Naive B cell (primary cell): ENCODE data around the gene LMTK2. TPM values are rescaled to one million over a fixed set of nuclear protein-coding genes. Genes with fewer than 3 reads are reported as not detected.
A peak's percentile ranks its signal among the peaks of the same experiment; 100 is the strongest.

ENCODE experiments used
- ATAC-seq, 2 donors: fragments of 150-1000 bp; cut with Tn5 transposase; 2 replicates each; pipeline ENCODE4 v1.10.0; 2021; ENCODE audit warnings: low read depth in 2 of 2, mild to moderate bottlenecking in 2 of 2, moderate library complexity in 2 of 2
- DNase-seq: peaks from one replicate; pipeline ENCODE4 v3.0.0; 2022
- H3K27ac Mint-ChIP-seq, 6 donors: one replicate each; pipeline ENCODE4 v1.8.0; 2020 to 2022; ENCODE audit warnings: mild to moderate bottlenecking in 6 of 6, mixed read lengths in 6 of 6, moderate library complexity in 5 of 6, inconsistent platforms in 2 of 6
- H3K27me3 Mint-ChIP-seq, 3 donors: one replicate each; pipeline ENCODE4 v1.8.0; 2021 to 2022; ENCODE audit warnings: mixed read lengths in 3 of 3, mild to moderate bottlenecking in 1 of 3
- H3K36me3 Mint-ChIP-seq, 2 donors: one replicate each; pipeline ENCODE4 v1.8.0; 2020 to 2022; ENCODE audit warnings: mixed read lengths in 2 of 2, inconsistent platforms in 1 of 2, mild to moderate bottlenecking in 1 of 2
- H3K4me1 Mint-ChIP-seq, 3 donors: one replicate each; pipeline ENCODE4 v1.8.0; 2020 to 2022; ENCODE audit warnings: mixed read lengths in 3 of 3, inconsistent platforms in 1 of 3, mild to moderate bottlenecking in 1 of 3, moderate library complexity in 1 of 3
- H3K4me3 Mint-ChIP-seq, 8 donors: one replicate each; pipeline ENCODE4 v1.8.0; 2020 to 2022; ENCODE audit warnings: mild to moderate bottlenecking in 8 of 8, mixed read lengths in 8 of 8, moderate library complexity in 8 of 8, inconsistent platforms in 2 of 8
- H3K9me3 Mint-ChIP-seq, 7 donors: one replicate each; pipeline ENCODE4 v1.8.0; 2020 to 2022; ENCODE audit warnings: mixed read lengths in 7 of 7, mild to moderate bottlenecking in 5 of 7, inconsistent platforms in 2 of 7, moderate library complexity in 1 of 7
- polyA plus RNA-seq, 6 donors: library from polyadenylated mRNA; unstranded; fragments of 300-500 nt; fragmentation: Illumina TruSeq; gene quantifications; one replicate each; pipeline ENCODE4 v1.2.3, GENCODE V29; 2021; ENCODE audit warnings: low read depth in 6 of 6

The LMTK2 gene
- 1 to 10 TPM; 1.4 to 3.5 (median 2.0) TPM for polyA plus RNA-seq

DNA sequence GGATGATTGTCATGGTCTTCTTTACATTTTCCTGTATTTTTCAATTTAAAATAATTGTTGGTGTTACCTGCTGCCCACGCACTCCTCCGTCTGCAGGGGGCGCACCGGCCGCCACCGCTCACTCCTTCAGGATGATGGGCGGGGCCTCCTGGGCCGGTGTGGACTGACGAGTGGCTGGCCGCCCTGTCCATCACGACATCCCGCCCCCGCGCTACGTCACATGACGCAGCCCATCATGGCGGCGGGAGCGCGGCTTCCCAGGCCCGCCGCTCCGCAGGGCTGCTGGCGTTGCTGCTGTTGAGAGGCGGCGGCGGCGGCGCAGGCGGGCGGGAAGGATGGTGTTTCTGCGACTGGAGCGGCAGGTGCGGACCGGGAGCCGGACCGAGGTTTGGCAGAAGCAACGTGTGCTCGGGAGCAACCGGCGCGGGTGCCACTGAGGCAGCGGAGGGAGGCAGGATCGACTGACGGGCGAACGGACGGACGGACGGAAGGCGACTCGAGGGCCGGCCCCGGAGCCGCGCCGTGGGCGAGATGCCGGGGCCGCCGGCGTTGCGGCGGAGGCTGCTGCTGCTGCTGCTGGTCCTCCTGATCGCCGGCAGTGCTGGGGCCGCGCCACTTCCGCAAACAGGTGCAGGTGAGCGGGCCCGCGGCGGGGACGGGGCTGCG lies at the start of gene LMTK2:
Gene LMTK2, plus strand, starts transcription at position 216 of the 666 bp plus-strand sequence. Its CDS starts 316 bp downstream, at position 532.
- DNase-seq (peak; percentile 97), ATAC-seq (peak; percentile 99)
- peaks cover 17 to 24% (median 23%) of the 10 kb centered on the region in 3 donors for H3K4me1 Mint-ChIP-seq
- H3K27ac Mint-ChIP-seq: peak within 1 kb of the TSS; percentile 24 to 97 (median 92)
- H3K36me3 Mint-ChIP-seq: no peaks in the 10 kb centered on the region
- peaks cover 2 to 7% (median 3%) of the 10 kb centered on the region in 7 donors for H3K9me3 Mint-ChIP-seq
- peak within 1 kb of the TSS; percentile 90 to 99 (median 97) for H3K4me3 Mint-ChIP-seq
- H3K27me3 Mint-ChIP-seq: peaks cover 8 to 44% (median 33%) of the 10 kb centered on the region in 3 donors

DNA sequence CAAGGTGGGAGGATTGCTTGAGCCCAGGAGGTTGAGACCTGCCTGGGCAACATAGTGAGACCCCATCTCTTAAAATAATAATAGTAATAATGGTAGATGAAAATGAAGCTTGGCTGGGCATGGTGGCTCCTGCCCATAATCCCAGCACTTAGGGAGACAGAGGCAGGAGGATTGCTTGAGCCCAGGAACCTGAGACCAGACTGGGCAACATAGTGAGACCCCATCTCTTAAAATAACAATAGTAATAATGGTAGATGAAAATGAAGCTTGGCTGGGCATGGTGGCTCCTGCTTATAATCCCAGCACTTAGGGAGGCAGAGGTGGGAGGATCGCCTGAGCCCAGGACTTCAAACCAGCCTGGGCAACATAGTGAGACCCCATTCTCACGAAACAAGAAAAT lies 49.5 kb upstream of the LMTK2 start:
- peaks cover 0 to 3% (median 1%) of the 10 kb centered on the region in 7 donors for H3K9me3 Mint-ChIP-seq
- ATAC-seq (no peak), DNase-seq (no peak)
- H3K4me3 Mint-ChIP-seq: no peak overlapping the region
- no peaks in the 10 kb centered on the region for H3K36me3 Mint-ChIP-seq
- peak overlapping the region in 1 of 6 donors; percentile 3 for H3K27ac Mint-ChIP-seq
- no peaks in the 10 kb centered on the region for H3K4me1 Mint-ChIP-seq
- H3K27me3 Mint-ChIP-seq: peaks cover 28 to 48% (median 45%) of the 10 kb centered on the region in 3 donors

DNA sequence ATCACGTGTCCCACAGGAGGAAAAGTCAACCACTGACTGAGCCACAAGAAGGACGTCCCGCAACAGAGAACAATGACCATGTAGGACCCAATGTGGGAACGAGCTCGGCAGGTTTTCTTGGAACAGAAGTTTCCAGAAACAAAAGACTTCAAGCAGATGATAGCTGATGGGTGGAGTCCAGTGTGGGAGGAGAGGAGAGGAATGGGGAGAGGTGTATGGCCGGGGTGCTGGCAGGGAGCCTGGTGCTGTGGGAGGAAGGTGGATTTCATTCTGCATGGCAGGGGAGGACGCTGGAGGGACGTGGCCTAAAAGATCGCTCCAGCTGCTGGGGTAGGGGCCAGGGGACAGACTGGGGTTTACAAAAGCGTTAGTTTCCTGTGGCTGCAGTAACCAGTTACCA lies 48.5 kb upstream of the LMTK2 start:
- Mint-ChIP-seq H3K27ac (no peak overlapping the region), H3K4me3 (no peak overlapping the region), H3K4me1 (no peaks in the 10 kb centered on the region), H3K27me3 (peaks cover 31 to 42% (median 41%) of the 10 kb centered on the region in 3 donors), H3K36me3 (no peaks in the 10 kb centered on the region), H3K9me3 (peaks cover 0 to 5% (median 2%) of the 10 kb centered on the region in 7 donors)
- ATAC-seq: no peak
- DNase-seq: no peak

DNA sequence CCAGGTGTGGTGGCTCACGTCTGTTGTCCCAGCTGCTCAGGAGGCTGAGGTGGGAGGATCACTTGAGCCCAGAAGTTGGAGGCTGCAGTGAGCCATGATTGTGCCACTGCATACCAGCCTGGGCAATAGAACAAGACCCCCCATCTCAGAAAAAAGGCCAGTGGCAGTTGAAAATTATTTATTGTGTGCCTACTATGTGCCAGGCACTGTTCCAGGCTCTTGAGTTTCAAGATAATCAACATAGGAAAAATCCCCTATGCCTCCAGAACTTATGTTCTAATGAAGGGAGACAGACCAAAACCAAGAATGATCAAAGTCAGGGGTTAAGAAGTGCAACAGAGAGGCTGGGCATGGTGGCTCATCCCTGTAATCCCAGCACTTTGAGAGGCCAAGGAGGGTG lies 42.4 kb upstream of the LMTK2 start:
- Mint-ChIP-seq H3K36me3 (no peaks in the 10 kb centered on the region), H3K4me3 (no peak overlapping the region), H3K27me3 (peaks cover 13 to 19% (median 17%) of the 10 kb centered on the region in 3 donors), H3K9me3 (peaks cover 0 to 14% (median 5%) of the 10 kb centered on the region in 7 donors), H3K27ac (no peak overlapping the region), H3K4me1 (no peaks in the 10 kb centered on the region)
- DNase-seq (no peak), ATAC-seq (no peak)

DNA sequence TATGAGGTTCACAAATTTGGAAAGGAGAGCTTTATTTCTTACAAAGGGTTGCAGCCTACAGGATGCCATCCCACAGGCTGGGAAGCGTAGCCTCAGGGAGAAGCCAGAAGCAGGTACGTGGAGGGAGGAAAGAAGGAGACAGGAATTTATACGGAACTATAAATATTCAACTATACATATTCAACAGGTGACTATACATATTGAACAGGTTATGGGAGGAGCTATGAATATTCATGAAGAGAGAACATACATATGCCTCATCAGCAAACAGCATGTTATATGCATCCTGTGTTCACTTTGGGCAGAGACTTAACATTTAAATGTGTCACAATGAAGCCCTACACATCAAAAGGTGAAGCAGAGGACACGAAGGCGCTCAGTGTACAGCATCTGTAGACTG lies 40.5 kb upstream of the LMTK2 start:
- ATAC-seq (no peak), DNase-seq (no peak)
- Mint-ChIP-seq H3K9me3 (peaks cover 0 to 14% (median 5%) of the 10 kb centered on the region in 7 donors), H3K4me1 (no peaks in the 10 kb centered on the region), H3K4me3 (no peak overlapping the region), H3K36me3 (no peaks in the 10 kb centered on the region), H3K27ac (no peak overlapping the region), H3K27me3 (peaks cover 16 to 17% (median 17%) of the 10 kb centered on the region in 3 donors)

DNA sequence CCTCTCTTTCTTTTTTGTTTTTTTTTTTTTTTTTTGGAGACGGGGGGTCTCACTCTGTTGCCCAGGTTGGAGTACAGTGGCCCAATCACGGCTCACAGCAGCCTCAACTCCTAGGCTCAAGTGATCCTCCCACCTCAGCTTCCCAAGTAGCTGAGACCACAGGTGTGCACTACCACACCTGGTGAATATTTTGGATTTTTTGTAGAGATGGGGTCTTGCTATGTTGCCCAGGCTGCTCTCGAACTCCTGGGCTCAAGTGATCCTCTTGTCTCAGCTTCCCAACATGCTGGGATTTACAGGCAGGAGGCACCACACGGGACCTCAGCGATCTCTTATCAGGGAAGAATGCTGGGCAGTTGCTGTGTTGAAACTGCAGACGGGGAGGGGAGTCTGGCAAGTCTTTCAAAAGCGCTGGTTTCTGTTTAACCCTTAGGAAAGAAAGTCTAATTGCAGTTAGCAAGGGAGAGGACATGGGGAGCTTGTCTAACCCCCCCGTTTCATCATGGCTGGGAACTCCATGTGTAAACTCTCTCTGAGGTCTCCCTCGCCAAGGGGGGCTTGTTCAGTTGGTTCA lies 39.6 kb upstream of the LMTK2 start:
- Mint-ChIP-seq H3K36me3 (no peaks in the 10 kb centered on the region), H3K4me1 (no peaks in the 10 kb centered on the region), H3K9me3 (peaks cover 0 to 14% (median 5%) of the 10 kb centered on the region in 7 donors), H3K27me3 (peaks cover 16 to 18% (median 17%) of the 10 kb centered on the region in 3 donors), H3K4me3 (no peak overlapping the region), H3K27ac (no peak overlapping the region)
- DNase-seq (no peak), ATAC-seq (no peak)

DNA sequence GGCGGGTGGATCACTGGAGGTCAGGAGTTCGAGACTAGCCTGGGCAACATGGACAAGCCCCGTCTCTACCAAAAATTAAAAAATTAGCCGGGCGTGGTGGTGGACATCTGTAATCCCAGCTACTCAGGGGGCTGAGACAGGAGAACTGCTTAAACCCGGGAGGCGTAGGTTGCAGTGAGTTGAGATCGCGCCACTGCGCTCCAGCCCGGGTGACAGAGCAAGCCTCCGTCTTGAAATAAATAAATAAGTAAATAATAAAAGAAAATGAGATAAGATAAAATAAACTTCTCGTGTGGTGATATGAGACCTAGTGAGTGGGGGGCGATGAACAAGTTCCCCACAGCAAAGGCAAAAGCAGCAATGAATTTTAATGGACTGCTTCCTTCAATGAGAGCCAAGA lies 33.6 kb upstream of the LMTK2 start:
- ATAC-seq (no peak), DNase-seq (no peak)
- Mint-ChIP-seq H3K4me1 (no peaks in the 10 kb centered on the region), H3K27me3 (peaks cover 10 to 18% (median 16%) of the 10 kb centered on the region in 3 donors), H3K36me3 (no peaks in the 10 kb centered on the region), H3K9me3 (peaks cover 0 to 22% (median 11%) of the 10 kb centered on the region in 7 donors), H3K4me3 (no peak overlapping the region), H3K27ac (no peak overlapping the region)

DNA sequence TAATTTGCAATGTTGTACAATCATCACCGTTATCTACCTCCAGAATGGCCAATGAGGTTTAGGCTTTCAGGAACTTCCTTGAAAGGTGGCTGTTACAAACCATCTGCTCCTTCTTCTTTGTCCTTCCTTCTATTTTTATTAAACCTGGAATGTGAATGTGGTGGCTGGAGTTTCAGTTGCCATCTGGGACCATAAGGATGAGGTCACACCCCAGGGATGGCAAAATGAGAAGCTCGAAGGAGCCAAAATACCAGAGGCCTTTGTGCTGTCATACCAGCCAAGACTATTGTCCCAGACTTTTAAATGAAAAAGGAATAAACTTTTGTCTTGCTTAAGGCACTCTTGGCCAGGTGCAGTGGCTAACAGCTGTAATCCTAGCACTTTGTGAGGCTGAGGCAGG lies 30.9 kb upstream of the LMTK2 start:
- H3K4me3 Mint-ChIP-seq: no peak overlapping the region
- H3K9me3 Mint-ChIP-seq: peaks cover 0 to 20% (median 11%) of the 10 kb centered on the region in 7 donors
- H3K27ac Mint-ChIP-seq: no peak overlapping the region
- ATAC-seq (no peak), DNase-seq (no peak)
- H3K36me3 Mint-ChIP-seq: no peaks in the 10 kb centered on the region
- no peaks in the 10 kb centered on the region for H3K4me1 Mint-ChIP-seq
- peaks cover 16 to 24% (median 23%) of the 10 kb centered on the region in 3 donors for H3K27me3 Mint-ChIP-seq

DNA sequence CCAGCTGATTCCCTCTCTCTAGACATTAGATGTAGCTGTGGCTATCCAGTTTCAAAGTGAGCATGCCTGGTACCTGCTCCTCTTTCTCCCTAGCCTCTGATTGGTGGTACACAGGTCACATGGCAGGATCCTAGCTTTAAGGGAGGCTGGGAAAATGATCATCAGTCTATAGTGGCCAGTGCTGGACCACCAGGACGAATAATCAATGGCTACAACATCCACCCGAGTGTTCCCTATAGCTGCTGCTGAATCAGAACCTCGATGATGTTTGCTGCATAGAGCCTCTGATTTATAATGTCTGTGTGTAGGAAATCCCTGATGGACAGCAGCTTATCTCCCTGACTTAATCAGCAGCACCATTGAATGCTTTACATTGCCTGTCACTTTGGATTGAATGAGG lies 28.9 kb upstream of the LMTK2 start:
- H3K27ac Mint-ChIP-seq: no peak overlapping the region
- no peaks in the 10 kb centered on the region for H3K36me3 Mint-ChIP-seq
- H3K4me3 Mint-ChIP-seq: no peak overlapping the region
- H3K4me1 Mint-ChIP-seq: no peaks in the 10 kb centered on the region
- no peak for DNase-seq
- ATAC-seq: no peak
- H3K27me3 Mint-ChIP-seq: peaks cover 16 to 32% (median 23%) of the 10 kb centered on the region in 3 donors
- H3K9me3 Mint-ChIP-seq: peaks cover 0 to 20% (median 11%) of the 10 kb centered on the region in 7 donors

DNA sequence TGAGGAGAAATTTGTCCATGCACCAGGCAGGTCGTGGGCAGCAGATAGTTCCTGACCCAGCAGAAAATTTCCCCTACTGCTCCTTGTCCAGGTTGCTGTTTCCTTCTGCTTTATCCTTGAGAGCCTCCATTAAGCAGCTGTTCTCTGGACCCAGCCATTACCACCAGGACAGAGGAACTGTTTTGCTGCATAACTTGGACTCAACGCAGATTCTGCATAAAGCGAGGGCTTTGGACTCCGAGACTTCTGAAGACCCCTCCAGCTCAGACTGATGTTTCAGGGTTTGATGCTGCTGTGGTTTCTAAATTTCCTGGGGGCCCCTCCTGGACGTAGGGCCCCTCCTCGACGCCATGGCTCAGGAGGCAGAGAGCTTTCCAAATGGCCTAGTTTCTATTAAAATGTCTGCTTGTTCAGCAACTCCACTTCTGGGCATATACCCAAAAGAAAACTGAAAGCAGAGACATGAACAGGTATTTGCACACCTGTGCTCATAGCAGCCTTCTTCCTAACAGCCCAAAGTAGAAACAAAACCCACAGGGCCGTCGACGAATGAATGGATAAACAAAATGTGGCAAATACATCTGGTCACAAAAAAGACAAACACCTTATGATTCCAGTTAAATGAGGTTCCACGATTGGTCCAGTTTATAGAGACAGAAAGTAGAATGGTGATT lies 28.3 kb upstream of the LMTK2 start:
- no peak overlapping the region for H3K27ac Mint-ChIP-seq
- H3K9me3 Mint-ChIP-seq: peaks cover 0 to 20% (median 11%) of the 10 kb centered on the region in 7 donors
- no peaks in the 10 kb centered on the region for H3K36me3 Mint-ChIP-seq
- DNase-seq (no peak), ATAC-seq (no peak)
- peaks cover 17 to 32% (median 24%) of the 10 kb centered on the region in 3 donors for H3K27me3 Mint-ChIP-seq
- no peak overlapping the region for H3K4me3 Mint-ChIP-seq
- no peaks in the 10 kb centered on the region for H3K4me1 Mint-ChIP-seq

DNA sequence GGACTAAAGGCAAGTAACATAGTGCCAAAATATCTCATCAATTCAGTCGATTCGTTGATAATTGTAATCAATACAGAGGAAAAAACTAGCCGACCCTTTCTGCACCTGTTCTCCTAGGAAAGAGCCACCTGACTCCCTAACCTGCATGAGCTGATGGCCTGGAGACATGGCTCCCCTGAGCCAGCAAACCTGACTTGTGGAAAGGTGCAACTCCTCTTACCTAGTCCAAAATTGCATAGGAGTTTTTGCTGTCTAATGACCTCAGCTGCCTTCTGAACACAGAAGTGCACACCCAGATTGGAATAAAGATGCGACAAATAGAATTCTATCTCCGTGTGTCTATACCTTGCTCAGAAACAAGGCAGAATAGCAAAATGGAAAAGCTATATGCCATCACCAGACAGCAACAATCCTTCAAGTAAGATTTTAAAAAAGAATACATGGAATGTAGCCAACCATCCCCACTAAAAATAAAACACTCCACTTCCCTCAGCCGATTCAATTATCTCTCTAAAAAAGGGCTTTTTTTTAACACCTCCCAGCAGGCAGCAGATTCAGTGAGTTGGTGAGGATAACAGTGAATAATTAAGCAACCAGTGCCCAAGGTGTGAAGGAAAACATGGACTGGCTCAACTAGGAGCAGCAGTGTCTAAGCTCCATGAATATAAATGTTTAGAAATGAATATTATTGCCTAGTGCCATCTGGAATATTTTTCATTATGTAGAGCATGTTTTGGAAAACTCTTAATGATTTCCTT lies 26.6 kb upstream of the LMTK2 start:
- Mint-ChIP-seq H3K9me3 (peaks cover 0 to 9% (median 8%) of the 10 kb centered on the region in 7 donors), H3K27ac (no peak overlapping the region), H3K36me3 (no peaks in the 10 kb centered on the region), H3K27me3 (peaks cover 31 to 46% (median 32%) of the 10 kb centered on the region in 3 donors), H3K4me3 (no peak overlapping the region), H3K4me1 (no peaks in the 10 kb centered on the region)
- DNase-seq (no peak), ATAC-seq (no peak)

DNA sequence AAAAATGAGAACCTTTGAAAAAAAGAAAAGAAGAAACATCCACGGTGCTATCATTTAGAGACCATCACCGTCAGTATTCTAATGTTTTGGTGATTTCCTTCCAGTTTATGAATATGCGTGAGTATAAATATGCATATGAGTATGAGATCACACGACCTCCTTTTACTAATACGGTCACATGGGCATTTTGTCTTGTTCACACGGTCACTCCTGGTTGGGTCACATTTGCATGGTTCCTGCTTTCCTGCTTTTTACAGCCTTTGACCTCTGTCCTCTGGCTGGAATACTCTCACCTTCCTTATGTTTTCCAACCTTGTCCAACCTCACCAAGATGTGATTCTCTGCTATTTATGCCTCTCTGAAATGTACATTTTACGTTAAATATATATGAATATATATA lies 25.3 kb upstream of the LMTK2 start:
- peaks cover 24 to 57% (median 31%) of the 10 kb centered on the region in 3 donors for H3K27me3 Mint-ChIP-seq
- no peak overlapping the region for H3K4me3 Mint-ChIP-seq
- H3K9me3 Mint-ChIP-seq: no peaks in the 10 kb centered on the region
- DNase-seq (no peak), ATAC-seq (no peak)
- no peaks in the 10 kb centered on the region for H3K4me1 Mint-ChIP-seq
- no peaks in the 10 kb centered on the region for H3K36me3 Mint-ChIP-seq
- H3K27ac Mint-ChIP-seq: no peak overlapping the region

DNA sequence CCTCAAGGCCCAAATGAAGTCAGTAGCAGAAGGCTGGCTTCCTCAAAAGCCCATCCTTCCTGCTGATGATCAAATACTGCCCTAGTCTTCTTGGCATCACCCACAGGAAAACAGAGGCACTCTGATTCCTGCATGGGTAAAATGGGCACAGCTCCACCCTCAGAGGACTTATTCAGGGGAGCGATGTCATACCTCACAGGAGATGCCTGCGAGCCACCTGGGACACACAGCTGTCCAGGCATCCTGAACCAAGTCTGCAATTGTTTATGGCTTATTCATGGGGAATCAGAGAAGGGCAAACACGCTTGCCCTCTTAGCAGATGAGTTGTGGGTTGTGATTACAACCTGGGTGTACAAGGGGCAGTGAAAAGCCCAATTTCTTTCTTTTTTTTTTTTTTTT lies 22.0 kb upstream of the LMTK2 start:
- H3K27ac Mint-ChIP-seq: no peak overlapping the region
- peaks cover 24 to 51% (median 33%) of the 10 kb centered on the region in 3 donors for H3K27me3 Mint-ChIP-seq
- ATAC-seq: no peak
- H3K36me3 Mint-ChIP-seq: no peaks in the 10 kb centered on the region
- no peaks in the 10 kb centered on the region for H3K9me3 Mint-ChIP-seq
- H3K4me1 Mint-ChIP-seq: no peaks in the 10 kb centered on the region
- DNase-seq: no peak
- H3K4me3 Mint-ChIP-seq: no peak overlapping the region
